T-cell (primary cell): Measurements from ENCODE around the gene OR5AU1. TPM values are rescaled to one million over a fixed set of nuclear protein-coding genes. Genes with fewer than 3 reads are reported as not detected.
A peak's percentile ranks its signal among the peaks of the same experiment; 100 is the strongest.

ENCODE experiments used
- ATAC-seq, 4 experiments: fragments of 200-7000 bp in 3 of 4; fragments of 150-1000 bp in 1 of 4; cut with Tn5 transposase; replicated peaks in 1 of 4; 1 replicate in 3 of 4; 2 replicates in 1 of 4; pipeline ENCODE4 v1.10.0; 2021; ENCODE audit warnings: moderate library complexity in 3 of 4, mild to moderate bottlenecking in 2 of 4, moderate number of reproducible peaks in 1 of 4
- CTCF ChIA-PET, 2 donors: fragments of 300-600 bp; sonication (Branson Sonifier 250); formaldehyde crosslinking; loops; one replicate each; lab custom pipeline; 2022; ENCODE audit warnings: antibody characterized with exemption in 2 of 2; lab: Charles Lee
- POLR2A ChIA-PET, 2 donors: fragments of 300-600 bp; sonication (Branson Sonifier 250); formaldehyde crosslinking; loops; one replicate each; lab custom pipeline; 2022; ENCODE audit warnings: antibody characterized with exemption in 2 of 2; lab: Charles Lee
- DNase-seq, 35 experiments: peaks; one replicate each; pipeline versions ENCODE4 v3.0.0 to v3.0.0-alpha.2; 2013 to 2023
- H3K27ac ChIP-seq: one replicate; pipeline ENCODE4 v1.5.1; 2013; ENCODE audit warnings: low read length
- H3K27me3 ChIP-seq, 2 experiments: replicated peaks in 1 of 2; 1 replicate in 1 of 2; 2 replicates in 1 of 2; pipeline versions ENCODE4 v1.6.1 to v1.7.0; 2013; ENCODE audit warnings: low read length in 1 of 2, mixed read lengths in 1 of 2; ENCODE audit not compliant: control insufficient read depth in 2 of 2, insufficient read depth in 2 of 2; ENCODE audit errors: extremely low read depth in 1 of 2
- H3K36me3 ChIP-seq, 2 donors: 1 replicate in 1 of 2; 2 replicates in 1 of 2; pipeline versions ENCODE4 v1.6.1 to v1.7.0; 2013; ENCODE audit warnings: low read length in 1 of 2; ENCODE audit not compliant: control insufficient read depth in 2 of 2, insufficient read depth in 1 of 2; ENCODE audit errors: extremely low read depth in 1 of 2
- H3K4me1 ChIP-seq, 2 experiments: 1 replicate in 1 of 2; 2 replicates in 1 of 2; pipeline versions ENCODE4 v1.6.1 to v1.7.0; 2013; ENCODE audit warnings: low read length in 2 of 2, mixed read lengths in 1 of 2; ENCODE audit not compliant: insufficient read depth in 2 of 2, control insufficient read depth in 1 of 2; ENCODE audit errors: extremely low read depth in 1 of 2
- H3K4me3 ChIP-seq, 2 donors: 1 replicate in 1 of 2; 2 replicates in 1 of 2; pipeline versions ENCODE4 v1.5.1 to v1.7.0; 2013; ENCODE audit warnings: mild to moderate bottlenecking in 2 of 2, low read length in 1 of 2, moderate library complexity in 1 of 2; ENCODE audit not compliant: control insufficient read depth in 1 of 2; ENCODE audit errors: extremely low read depth in 1 of 2
- H3K9me3 ChIP-seq: 2 replicates; pipeline ENCODE4 v1.7.0; 2013
- H3K27ac Mint-ChIP-seq, 2 donors: one replicate each; pipeline ENCODE4 v1.8.0; 2020 to 2021; ENCODE audit warnings: mild to moderate bottlenecking in 2 of 2, mixed read lengths in 2 of 2
- H3K27me3 Mint-ChIP-seq, 2 donors: one replicate each; pipeline ENCODE4 v1.8.0; 2021 to 2022; ENCODE audit warnings: mixed read lengths in 2 of 2
- H3K36me3 Mint-ChIP-seq: one replicate; pipeline ENCODE4 v1.8.0; 2021; ENCODE audit warnings: mixed read lengths
- H3K4me1 Mint-ChIP-seq, 3 donors: one replicate each; pipeline ENCODE4 v1.8.0; 2020 to 2022; ENCODE audit warnings: mixed read lengths in 3 of 3, mild to moderate bottlenecking in 1 of 3
- H3K4me3 Mint-ChIP-seq, 3 donors: one replicate each; pipeline ENCODE4 v1.8.0; 2020 to 2022; ENCODE audit warnings: mild to moderate bottlenecking in 3 of 3, mixed read lengths in 3 of 3, moderate library complexity in 3 of 3
- H3K9me3 Mint-ChIP-seq, 3 donors: one replicate each; pipeline ENCODE4 v1.8.0; 2020 to 2022; ENCODE audit warnings: mixed read lengths in 3 of 3
- WGBS: methylation state at CpG from one replicate; pipeline ENCODE4 v1.1.5; 2013; ENCODE audit warnings: missing lambda C conversion rate; ENCODE audit not compliant: insufficient coverage; 5-methylcytosine and 5-hydroxymethylcytosine counted together
- total RNA-seq, 35 experiments: library from RNA in 6 of 35; stranded (reverse) in 6 of 35; fragments of 120-200 nt in 1 of 35; gene quantifications; one replicate each; pipeline versions ENCODE4 v1.2.1 to v1.2.4 and lab custom pipeline; 2013 to 2026

The OR5AU1 gene
- total RNA-seq, 5 donors from 2014 or later (not counting 1 experiment from before 2014, with no cell fraction given), result not detected

- Mint-ChIP-seq H3K27ac (no peak overlapping the region), H3K4me3 (no peak overlapping the region), H3K36me3 (no peaks in the 10 kb centered on the region), H3K9me3 (no peaks in the 10 kb centered on the region), H3K4me1 (peaks cover 15 to 23% (median 21%) of the 10 kb centered on the region in 3 donors), H3K27me3 (no peaks in the 10 kb centered on the region)
- POLR2A ChIA-PET, result no interaction called here
- peak; percentile 51 to 87 (median 71) for DNase-seq
- Histone ChIP-seq H3K9me3 (no peaks in the 10 kb centered on the region), H3K4me3 (no peak overlapping the region), H3K4me1 (peaks cover 5 to 13% of the 10 kb centered on the region in 2 experiments), H3K27me3 (peaks cover 0 to 5% of the 10 kb centered on the region in 2 experiments), H3K27ac (no peak overlapping the region), H3K36me3 (no peaks in the 10 kb centered on the region)
- CTCF ChIA-PET, result interaction anchor here (0.8 to 7.0 kb wide), 7 partner anchors 13 to 92 kb away, joined by 3 to 111 read pairs (median 61); no protein-coding TSS in a partner anchor
- WGBS, result 45% methylated on average over 8 of the region's 11 CpGs
- no peak for ATAC-seq
Observed at GRCh38 chr14:21106498-21107282, 49.2 kb downstream of the OR5AU1 start.

GRCh38 chr14:21106176-21106497, 49.7 kb downstream of the OR5AU1 start:
- H3K27ac Mint-ChIP-seq, result no peak overlapping the region
- no peak for DNase-seq

GRCh38 chr14:21105095-21105494, 50.8 kb downstream of the OR5AU1 start:
- POLR2A ChIA-PET, result interaction anchor here (1.0 to 1.4 kb wide), 2 partner anchors 9 to 17 kb away, joined by 3 to 5 read pairs; no protein-coding TSS in a partner anchor
- Histone ChIP-seq H3K4me1 (peaks cover 5 to 13% of the 10 kb centered on the region in 2 experiments), H3K27me3 (peaks cover 0 to 5% of the 10 kb centered on the region in 2 experiments), H3K27ac (peak overlapping the region; percentile 98), H3K4me3 (no peak overlapping the region), H3K36me3 (no peaks in the 10 kb centered on the region), H3K9me3 (no peaks in the 10 kb centered on the region)
- CTCF ChIA-PET, result interaction anchor here (0.6 to 7.0 kb wide), 29 partner anchors 9 to 210 kb away, joined by 3 to 111 read pairs (median 5); partner anchors contain the start of gene ARHGEF40 (in 2 of the 2)
- WGBS, result 100% methylated on average over 2 of the region's 8 CpGs
- Mint-ChIP-seq H3K27ac (peak overlapping the region in 1 of 2 donors; percentile 92), H3K36me3 (no peaks in the 10 kb centered on the region), H3K9me3 (no peaks in the 10 kb centered on the region), H3K27me3 (no peaks in the 10 kb centered on the region), H3K4me1 (peaks cover 15 to 23% (median 21%) of the 10 kb centered on the region in 3 donors), H3K4me3 (peak overlapping the region; percentile 76 to 88 (median 82))
- no peak for DNase-seq
- ATAC-seq, result no peak

More at GRCh38 chr14:21106176-21106497, 49.7 kb downstream of the OR5AU1 start:
- H3K36me3 Mint-ChIP-seq, result no peaks in the 10 kb centered on the region
- WGBS, result no CpG with 5 or more reads among the region's 4 CpGs
- ChIA-PET POLR2A (no interaction called here), CTCF (interaction anchor here (1.4 to 7.0 kb wide), 7 partner anchors 12 to 92 kb away, joined by 3 to 111 read pairs (median 61); no protein-coding TSS in a partner anchor)
- H3K9me3 ChIP-seq, result no peaks in the 10 kb centered on the region
- ATAC-seq, result no peak
- no peaks in the 10 kb centered on the region for H3K27me3 Mint-ChIP-seq
- no peak overlapping the region for H3K4me3 ChIP-seq
- peaks cover 5 to 13% of the 10 kb centered on the region in 2 experiments for H3K4me1 ChIP-seq
- H3K27me3 ChIP-seq, result peaks cover 0 to 5% of the 10 kb centered on the region in 2 experiments
- H3K4me1 Mint-ChIP-seq, result peaks cover 15 to 23% (median 21%) of the 10 kb centered on the region in 3 donors
- H3K36me3 ChIP-seq, result no peaks in the 10 kb centered on the region
- no peaks in the 10 kb centered on the region for H3K9me3 Mint-ChIP-seq
- H3K4me3 Mint-ChIP-seq, result no peak overlapping the region
- H3K27ac ChIP-seq, result no peak overlapping the region

Other genes starting within 250 kb of the OR5AU1 start
- gene RNASE2, start 200.6 kb downstream of the OR5AU1 start, total RNA-seq, result not detected
- 100 to 1,000 TPM in 2 of 5 donors, 10 to 100 TPM in 3; 80.4 to 112 (median 99.0) TPM for gene METTL17, start 166.1 kb downstream of the OR5AU1 start, total RNA-seq
- under 1 TPM in 1 of 5 donors, not detected in 4; 0.35 TPM for gene SLC39A2, start 156.8 kb downstream of the OR5AU1 start, total RNA-seq
- gene NDRG2, start 131.0 kb downstream of the OR5AU1 start, total RNA-seq, result 10 to 100 TPM; 26.1 to 28.2 (median 27.1) TPM
- gene TPPP2, start 125.8 kb downstream of the OR5AU1 start, total RNA-seq, result not detected
- not detected for gene RNASE13, start 121.3 kb downstream of the OR5AU1 start, total RNA-seq
- gene RNASE7, start 113.7 kb downstream of the OR5AU1 start, total RNA-seq, result not detected
- gene RNASE8, start 98.2 kb downstream of the OR5AU1 start, total RNA-seq, result not detected
- gene ARHGEF40, start 85.8 kb downstream of the OR5AU1 start, total RNA-seq, result 1 to 10 TPM in 2 of 5 donors, under 1 TPM in 3; 0.39 to 3.3 (median 0.85) TPM
- 10 to 100 TPM in 1 of 5 donors, 1 to 10 TPM in 4; 7.2 to 12.4 (median 8.1) TPM for gene ZNF219, start 57.4 kb downstream of the OR5AU1 start, total RNA-seq
- under 1 TPM in 1 of 5 donors, not detected in 4; 0.49 TPM for gene TMEM253, start 55.0 kb downstream of the OR5AU1 start, total RNA-seq
- 100 to 1,000 TPM; 417 to 530 (median 441) TPM for gene HNRNPC, start 113.4 kb upstream of the OR5AU1 start, total RNA-seq
- under 1 TPM in 2 of 5 donors, not detected in 3; 0.16 to 0.76 TPM for gene RPGRIP1, start 124.0 kb upstream of the OR5AU1 start, total RNA-seq
- gene SUPT16H, start 228.0 kb upstream of the OR5AU1 start, total RNA-seq, result 10 to 100 TPM; 51.4 to 76.4 (median 71.6) TPM